PFSK-1 (cell line): ENCODE data around the gene CRISPLD2.

Experiments
- POLR2AphosphoS5 ChIP-seq: IDR thresholded peaks from 2 replicates; pipeline ENCODE4 v1.6.1; 2012; ENCODE audit warnings: low read depth, mild to moderate bottlenecking, control low read depth, low read length, moderate library complexity
- TAF1 ChIP-seq: IDR thresholded peaks from 2 replicates; pipeline ENCODE4 v1.6.1; 2012; ENCODE audit warnings: low read length, control low read depth, borderline replicate concordance; ENCODE audit not compliant: insufficient read depth
- TF ChIP-seq, protein P1 (sequence below), 2 experiments: IDR thresholded peaks; 2 replicates each; pipeline versions ENCODE4 v1.6.1 to v1.8.0; 2011 to 2012; ENCODE audit warnings: low read depth in 2 of 2, low read length in 2 of 2, control low read depth in 1 of 2, inconsistent platforms in 1 of 2, mild to moderate bottlenecking in 1 of 2, moderate library complexity in 1 of 2; ENCODE audit not compliant: insufficient read depth in 1 of 2

GRCh38 chr16:84780063-84780462, 39.7 kb upstream of the CRISPLD2 start:
- TF ChIP-seq, protein P1, sequence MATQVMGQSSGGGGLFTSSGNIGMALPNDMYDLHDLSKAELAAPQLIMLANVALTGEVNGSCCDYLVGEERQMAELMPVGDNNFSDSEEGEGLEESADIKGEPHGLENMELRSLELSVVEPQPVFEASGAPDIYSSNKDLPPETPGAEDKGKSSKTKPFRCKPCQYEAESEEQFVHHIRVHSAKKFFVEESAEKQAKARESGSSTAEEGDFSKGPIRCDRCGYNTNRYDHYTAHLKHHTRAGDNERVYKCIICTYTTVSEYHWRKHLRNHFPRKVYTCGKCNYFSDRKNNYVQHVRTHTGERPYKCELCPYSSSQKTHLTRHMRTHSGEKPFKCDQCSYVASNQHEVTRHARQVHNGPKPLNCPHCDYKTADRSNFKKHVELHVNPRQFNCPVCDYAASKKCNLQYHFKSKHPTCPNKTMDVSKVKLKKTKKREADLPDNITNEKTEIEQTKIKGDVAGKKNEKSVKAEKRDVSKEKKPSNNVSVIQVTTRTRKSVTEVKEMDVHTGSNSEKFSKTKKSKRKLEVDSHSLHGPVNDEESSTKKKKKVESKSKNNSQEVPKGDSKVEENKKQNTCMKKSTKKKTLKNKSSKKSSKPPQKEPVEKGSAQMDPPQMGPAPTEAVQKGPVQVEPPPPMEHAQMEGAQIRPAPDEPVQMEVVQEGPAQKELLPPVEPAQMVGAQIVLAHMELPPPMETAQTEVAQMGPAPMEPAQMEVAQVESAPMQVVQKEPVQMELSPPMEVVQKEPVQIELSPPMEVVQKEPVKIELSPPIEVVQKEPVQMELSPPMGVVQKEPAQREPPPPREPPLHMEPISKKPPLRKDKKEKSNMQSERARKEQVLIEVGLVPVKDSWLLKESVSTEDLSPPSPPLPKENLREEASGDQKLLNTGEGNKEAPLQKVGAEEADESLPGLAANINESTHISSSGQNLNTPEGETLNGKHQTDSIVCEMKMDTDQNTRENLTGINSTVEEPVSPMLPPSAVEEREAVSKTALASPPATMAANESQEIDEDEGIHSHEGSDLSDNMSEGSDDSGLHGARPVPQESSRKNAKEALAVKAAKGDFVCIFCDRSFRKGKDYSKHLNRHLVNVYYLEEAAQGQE (IDR thresholded peaks at IDR 0.05; ENCODE audit: insufficient read depth in 1 of 2, low read depth in 2 of 2, low read length in 2 of 2): no peak
- no peak for TF ChIP-seq POLR2AphosphoS5
- no peak for TF ChIP-seq TAF1
